Stomach (tissue), 9 donors: ENCODE results near the gene RNU7-1. TPM values are rescaled to one million over a fixed set of nuclear protein-coding genes. Genes with fewer than 3 reads are reported as not detected.

Source experiments
- DNase-seq, 2 donors: peaks; one replicate each; pipeline versions ENCODE4 v3.0.0 to v3.0.0-alpha.2; 2013 to 2019
- H3K27ac ChIP-seq, 5 donors: fragments of 200-600 bp in 4 of 5; sonication (generic) in 4 of 5; one replicate each; pipeline ENCODE4 v1.5.1; 2013 to 2019; ENCODE audit warnings: mild to moderate bottlenecking in 1 of 5, moderate library complexity in 1 of 5
- H3K27me3 ChIP-seq, 3 donors: fragments of 200-600 bp; sonication (generic); one replicate each; pipeline ENCODE4 v1.5.1; 2017 to 2019; ENCODE audit warnings: mixed run types in 1 of 3
- H3K36me3 ChIP-seq, 4 donors: fragments of 200-600 bp; sonication (generic); 1 replicate in 3 of 4; 2 replicates in 1 of 4; pipeline ENCODE4 v1.5.1; 2016 to 2019
- H3K4me1 ChIP-seq, 4 donors: fragments of 200-600 bp; sonication (generic); one replicate each; pipeline ENCODE4 v1.5.1; 2016 to 2019
- H3K4me3 ChIP-seq, 4 donors: fragments of 200-600 bp; sonication (generic) in 3 of 4; one replicate each; pipeline ENCODE4 v1.5.1; 2016 to 2019; ENCODE audit warnings: mild to moderate bottlenecking in 1 of 4
- H3K9me3 ChIP-seq, 4 donors: fragments of 200-600 bp; sonication (generic); one replicate each; pipeline ENCODE4 v1.5.1; 2016 to 2019
- EP300 ChIP-seq: sonication (generic); formaldehyde crosslinking; IDR thresholded peaks from one replicate; pipeline ENCODE4 v1.6.1; 2017; ENCODE audit warnings: antibody characterized with exemption
- POLR2A ChIP-seq, 4 donors: fragments of 450-650 bp; IDR thresholded peaks; one replicate each; pipeline ENCODE4 v1.6.1; 2016; ENCODE audit warnings: antibody characterized with exemption in 4 of 4, control low read depth in 2 of 4, mild to moderate bottlenecking in 1 of 4, moderate library complexity in 1 of 4
- POLR2AphosphoS5 ChIP-seq, 3 donors: sonication (generic); formaldehyde crosslinking; IDR thresholded peaks; one replicate each; pipeline ENCODE4 v1.6.1; 2016; ENCODE audit warnings: antibody characterized with exemption in 3 of 3
- WGBS, 5 donors: extraction: QIAGEN DNeasy Blood & Tissue Kit in 3 of 5; methylation state at CpG; one replicate each; pipeline versions ENCODE4 v1.1.5 to v1.1.7; 2013 to 2018; 5-methylcytosine and 5-hydroxymethylcytosine counted together
- intact Hi-C: fragments of 100-400 bp; cut with DNase I; formaldehyde crosslinking; loops from one replicate; pipeline ENCODE4 v1.15.1; 2023; ENCODE audit warnings: low total_unique reads
- polyA plus RNA-seq, 3 donors: library from polyadenylated mRNA; stranded (reverse); fragments of 200-250 nt; gene quantifications; one replicate each; pipeline ENCODE4 v1.2.3, GENCODE V29; 2013
- total RNA-seq, 5 donors: library from RNA; depleted of rRNA; stranded (reverse); fragments of >200 nt; gene quantifications; one replicate each; pipeline versions ENCODE4 v1.1.0 to v1.2.3, GENCODE V29; 2014 to 2016
- TF ChIP-seq, protein P1 (sequence below), 7 experiments: fragments of 450-650 bp in 4 of 7; fragments of 200-600 bp in 3 of 7; sonication (generic) in 3 of 7; IDR thresholded peaks; one replicate each; pipeline ENCODE4 v1.5.1; 2016 to 2019; ENCODE audit warnings: antibody characterized with exemption in 7 of 7, control low read depth in 2 of 7, mild to moderate bottlenecking in 1 of 7
- donor health status: healthy with polysubstance abuse.
- donor health status: Bipolar disorder and iron deficiency.
- donor health status: healthy.

RNU7-1 gene
- total and polyA plus RNA-seq, 8 donors: not detected

DNA sequence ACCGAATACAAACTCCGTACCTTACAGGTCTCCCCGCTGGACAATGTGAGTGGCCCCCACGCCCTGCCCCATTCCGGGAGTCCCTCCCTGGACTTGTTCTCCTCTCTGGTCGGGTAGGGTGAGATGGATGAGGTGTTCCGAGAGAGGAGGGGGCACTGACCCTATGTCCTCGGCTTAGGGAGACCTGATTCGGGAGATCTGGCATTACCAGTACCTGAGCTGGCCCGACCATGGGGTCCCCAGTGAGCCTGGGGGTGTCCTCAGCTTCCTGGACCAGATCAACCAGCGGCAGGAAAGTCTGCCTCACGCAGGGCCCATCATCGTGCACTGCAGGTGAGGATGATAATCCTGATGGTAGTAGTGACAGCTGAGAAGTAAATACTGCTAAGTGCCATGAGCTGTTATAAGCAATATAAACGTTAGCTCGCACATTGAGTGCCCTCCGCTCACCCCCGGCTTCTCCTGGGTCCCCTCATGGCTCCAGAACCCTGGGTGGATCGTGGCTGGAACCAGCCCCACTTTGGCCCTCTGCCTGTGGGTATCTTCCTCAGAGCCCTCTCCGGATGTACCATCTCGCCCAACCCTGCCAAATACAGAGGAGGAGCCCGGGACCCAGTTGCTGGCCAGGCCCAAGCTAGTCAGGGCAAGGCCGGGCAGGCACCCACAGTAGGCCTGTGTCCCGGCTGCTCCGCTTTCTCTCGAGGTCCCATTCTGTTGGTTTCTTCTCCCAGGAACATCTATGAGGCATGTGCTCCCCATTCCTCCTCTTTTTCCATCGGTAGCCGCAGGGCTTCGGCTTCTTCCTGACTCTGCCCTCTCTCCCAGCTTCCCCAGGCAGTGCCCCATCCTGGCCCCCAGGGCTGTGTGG lies 14.4 kb downstream of the RNU7-1 start:
- no peaks in the 10 kb centered on the region for H3K27me3 ChIP-seq
- 80 to 88% (median 85%) methylated on average over 22 to 28 of the region's 28 CpGs for WGBS, 5 donors
- DNase-seq: no peak
- peaks cover 34 to 97% (median 57%) of the 10 kb centered on the region in 4 donors for H3K4me1 ChIP-seq
- no peaks in the 10 kb centered on the region for H3K9me3 ChIP-seq
- TF ChIP-seq, protein P1, sequence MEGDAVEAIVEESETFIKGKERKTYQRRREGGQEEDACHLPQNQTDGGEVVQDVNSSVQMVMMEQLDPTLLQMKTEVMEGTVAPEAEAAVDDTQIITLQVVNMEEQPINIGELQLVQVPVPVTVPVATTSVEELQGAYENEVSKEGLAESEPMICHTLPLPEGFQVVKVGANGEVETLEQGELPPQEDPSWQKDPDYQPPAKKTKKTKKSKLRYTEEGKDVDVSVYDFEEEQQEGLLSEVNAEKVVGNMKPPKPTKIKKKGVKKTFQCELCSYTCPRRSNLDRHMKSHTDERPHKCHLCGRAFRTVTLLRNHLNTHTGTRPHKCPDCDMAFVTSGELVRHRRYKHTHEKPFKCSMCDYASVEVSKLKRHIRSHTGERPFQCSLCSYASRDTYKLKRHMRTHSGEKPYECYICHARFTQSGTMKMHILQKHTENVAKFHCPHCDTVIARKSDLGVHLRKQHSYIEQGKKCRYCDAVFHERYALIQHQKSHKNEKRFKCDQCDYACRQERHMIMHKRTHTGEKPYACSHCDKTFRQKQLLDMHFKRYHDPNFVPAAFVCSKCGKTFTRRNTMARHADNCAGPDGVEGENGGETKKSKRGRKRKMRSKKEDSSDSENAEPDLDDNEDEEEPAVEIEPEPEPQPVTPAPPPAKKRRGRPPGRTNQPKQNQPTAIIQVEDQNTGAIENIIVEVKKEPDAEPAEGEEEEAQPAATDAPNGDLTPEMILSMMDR (IDR thresholded peaks at IDR 0.05): no peak
- TF ChIP-seq POLR2A (IDR thresholded peaks at IDR 0.05) (no peak), POLR2AphosphoS5 (IDR thresholded peaks at IDR 0.05) (no peak), EP300 (no peak)
- H3K4me3 ChIP-seq: peak overlapping the region in 1 of 4 donors; percentile 13
- intact Hi-C loops: no loop called here
- peaks cover 3 to 41% (median 30%) of the 10 kb centered on the region in 4 donors for H3K36me3 ChIP-seq
- peak overlapping the region in 4 of 5 donors; percentile 60 to 96 (median 94) for H3K27ac ChIP-seq

DNA sequence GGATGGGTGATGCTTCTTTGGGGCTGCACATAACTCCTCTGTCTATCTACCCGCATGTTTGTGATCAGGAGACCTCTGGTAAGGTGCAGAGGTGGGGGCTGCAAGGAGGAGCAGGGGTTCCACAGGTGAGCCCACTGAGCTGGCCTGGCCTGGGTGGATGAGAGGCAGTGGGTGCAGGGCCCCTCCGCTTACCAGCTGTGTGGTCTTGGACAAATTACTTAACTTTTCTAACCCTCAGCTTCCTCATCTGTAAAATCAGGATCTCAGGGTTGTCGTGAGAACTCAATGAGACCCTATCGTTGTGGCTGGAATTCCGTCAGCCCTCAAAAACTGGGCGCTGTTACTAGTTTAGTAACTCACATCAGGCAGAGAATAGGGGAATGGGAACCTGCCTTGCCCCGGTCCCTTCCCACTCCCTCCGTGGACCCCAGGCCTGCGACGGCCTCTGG lies 15.0 kb downstream of the RNU7-1 start:
- peak overlapping the region in 1 of 4 donors; percentile 13 for H3K4me3 ChIP-seq
- DNase-seq: no peak
- intact Hi-C loops: no loop called here
- peaks cover 36 to 91% (median 57%) of the 10 kb centered on the region in 4 donors for H3K4me1 ChIP-seq
- H3K9me3 ChIP-seq: no peaks in the 10 kb centered on the region
- TF ChIP-seq EP300 (no peak), POLR2A (IDR thresholded peaks at IDR 0.05) (no peak), POLR2AphosphoS5 (IDR thresholded peaks at IDR 0.05) (no peak)
- TF ChIP-seq, protein P1 (IDR thresholded peaks at IDR 0.05): no peak
- peak overlapping the region; percentile 6 to 96 (median 93) for H3K27ac ChIP-seq
- no peaks in the 10 kb centered on the region for H3K27me3 ChIP-seq
- H3K36me3 ChIP-seq: peaks cover 3 to 41% (median 30%) of the 10 kb centered on the region in 4 donors
- 59 to 78% (median 71%) methylated on average over 10 of the region's 10 CpGs for WGBS, 5 donors

DNA sequence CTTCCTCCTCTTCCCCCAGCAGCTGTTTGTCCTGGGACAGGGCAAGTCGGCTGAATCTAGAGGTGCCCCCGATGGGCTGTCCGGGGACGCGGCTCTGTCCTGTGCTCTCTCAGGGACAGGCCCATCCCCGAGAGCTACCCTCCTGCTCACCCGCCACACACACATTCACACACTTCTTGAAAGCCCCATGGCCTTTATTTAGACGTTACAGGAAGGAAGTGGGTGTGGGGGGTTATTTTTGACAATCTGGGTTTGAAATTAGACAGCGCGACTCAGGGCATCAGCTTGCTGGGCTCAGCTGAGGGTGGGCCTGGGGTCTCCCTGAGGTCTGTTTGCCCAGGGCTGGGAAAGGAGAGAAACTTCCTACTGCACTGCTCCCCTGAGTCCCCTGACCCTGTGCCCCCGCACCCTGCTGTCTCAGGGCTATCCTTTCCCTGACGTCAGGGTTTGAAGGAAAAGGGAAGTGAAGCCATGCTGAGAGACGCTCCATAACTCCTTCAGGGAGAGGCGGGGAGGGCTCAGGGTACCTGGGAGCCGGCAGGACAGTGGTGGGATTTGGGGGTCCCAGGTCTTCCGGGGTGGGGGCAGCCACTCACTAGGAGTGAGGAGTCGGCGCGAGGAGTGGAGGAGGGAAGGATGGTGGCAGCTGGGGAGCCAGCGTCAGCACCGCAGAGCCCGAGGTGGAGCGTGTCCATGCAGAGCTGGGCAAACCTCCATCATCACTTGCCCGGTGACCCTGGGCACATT lies 15.6 kb downstream of the RNU7-1 start:
- intact Hi-C loops: no loop called here
- DNase-seq: peak in 1 of 2 donors; percentile 66
- peak overlapping the region in 1 of 4 donors; percentile 19 for H3K4me3 ChIP-seq
- H3K4me1 ChIP-seq: peaks cover 36 to 90% (median 56%) of the 10 kb centered on the region in 4 donors
- H3K27ac ChIP-seq: peak overlapping the region; percentile 6 to 96 (median 93)
- no peaks in the 10 kb centered on the region for H3K27me3 ChIP-seq
- TF ChIP-seq POLR2AphosphoS5 (IDR thresholded peaks at IDR 0.05): peak in 1 of 3 donors; percentile 28
- TF ChIP-seq, protein P1 (IDR thresholded peaks at IDR 0.05): no peak
- no peak for TF ChIP-seq EP300
- TF ChIP-seq POLR2A (IDR thresholded peaks at IDR 0.05): no peak
- 66 to 76% (median 69%) methylated on average over 19 to 24 of the region's 24 CpGs for WGBS, 5 donors
- H3K9me3 ChIP-seq: no peaks in the 10 kb centered on the region
- H3K36me3 ChIP-seq: peaks cover 3 to 41% (median 30%) of the 10 kb centered on the region in 4 donors
